GM23338 (cell line): Measurements from ENCODE around the gene PLEK. TPM values are rescaled to one million over a fixed set of nuclear protein-coding genes. Genes with fewer than 3 reads are reported as not detected.
A peak's percentile ranks its signal among the peaks of the same experiment; 100 is the strongest.

ENCODE experiments used
- ATAC-seq: fragments of 200-7000 bp; cut with Tn5 transposase; 3 replicates; pipeline ENCODE4 v1.9.1; 2020
- DNase-seq: peaks from one replicate; pipeline ENCODE4 v3.0.0-alpha.2; 2015; ENCODE audit warnings: low spot score
- H2AFZ ChIP-seq: fragments of 200-600 bp; sonication (generic); 2 replicates; pipeline ENCODE4 v1.8.0; 2016; ENCODE audit warnings: antibody characterized with exemption, mild to moderate bottlenecking, moderate library complexity
- H3F3A ChIP-seq: fragments of 200-600 bp; sonication (generic); replicated peaks from 2 replicates; pipeline ENCODE4 v1.8.0; 2017; ENCODE audit warnings: antibody characterized with exemption, mixed run types, low read depth
- H3K27ac ChIP-seq: fragments of 200-600 bp; sonication (generic); 2 replicates; pipeline ENCODE4 v1.6.1; 2016; ENCODE audit warnings: low read depth
- H3K27me3 ChIP-seq: fragments of 200-600 bp; sonication (generic); 2 replicates; pipeline ENCODE4 v1.8.0; 2016; ENCODE audit warnings: mild to moderate bottlenecking, mixed run types, moderate library complexity; ENCODE audit not compliant: insufficient read depth
- H3K36me3 ChIP-seq: fragments of 200-600 bp; sonication (generic); 2 replicates; pipeline ENCODE4 v1.8.0; 2016; ENCODE audit warnings: mild to moderate bottlenecking; ENCODE audit not compliant: insufficient read depth
- H3K4me1 ChIP-seq: fragments of 200-600 bp; sonication (generic); 2 replicates; pipeline ENCODE4 v1.8.0; 2016; ENCODE audit warnings: mild to moderate bottlenecking, moderate library complexity; ENCODE audit not compliant: insufficient read depth
- H3K4me2 ChIP-seq: fragments of 200-600 bp; sonication (generic); 2 replicates; pipeline ENCODE4 v1.7.1; 2017; ENCODE audit warnings: mixed run types
- H3K4me3 ChIP-seq: fragments of 200-600 bp; sonication (generic); 2 replicates; pipeline ENCODE4 v1.6.1; 2016; ENCODE audit warnings: mixed run types
- H3K79me2 ChIP-seq: fragments of 200-600 bp; sonication (generic); replicated peaks from 2 replicates; pipeline ENCODE4 v1.8.0; 2017; ENCODE audit warnings: mild to moderate bottlenecking; ENCODE audit not compliant: insufficient read depth
- H3K9me2 ChIP-seq: fragments of 200-600 bp; sonication (generic); 2 replicates; pipeline ENCODE4 v1.8.0; 2017; ENCODE audit not compliant: insufficient read depth
- H4K20me1 ChIP-seq: fragments of 200-600 bp; sonication (generic); replicated peaks from 2 replicates; pipeline ENCODE4 v1.8.0; 2017; ENCODE audit warnings: mild to moderate bottlenecking; ENCODE audit not compliant: insufficient read depth
- H3K27ac Mint-ChIP-seq: 2 replicates; pipeline ENCODE4 v1.8.0; 2020; ENCODE audit warnings: inconsistent platforms, mild to moderate bottlenecking, moderate library complexity, mixed read lengths
- H3K27me3 Mint-ChIP-seq: 3 replicates; pipeline ENCODE4 v1.8.0; 2022; ENCODE audit warnings: low read depth, mild to moderate bottlenecking, moderate library complexity, mixed read lengths, inconsistent platforms; ENCODE audit not compliant: insufficient read depth, poor library complexity
- H3K36me3 Mint-ChIP-seq: 3 replicates; pipeline ENCODE4 v1.8.0; 2021; ENCODE audit warnings: low read depth, mild to moderate bottlenecking, inconsistent platforms, moderate library complexity, mixed read lengths
- H3K4me1 Mint-ChIP-seq: 3 replicates; pipeline ENCODE4 v1.8.0; 2020; ENCODE audit warnings: mild to moderate bottlenecking, inconsistent platforms, mixed read lengths
- H3K4me3 Mint-ChIP-seq: 3 replicates; pipeline ENCODE4 v1.8.0; 2021; ENCODE audit warnings: moderate library complexity, mild to moderate bottlenecking, inconsistent platforms, mixed read lengths
- H3K9me3 Mint-ChIP-seq: 3 replicates; pipeline ENCODE4 v1.8.0; 2020; ENCODE audit warnings: moderate library complexity, mild to moderate bottlenecking, inconsistent platforms, mixed read lengths
- CREB1 ChIP-seq: fragments of 250-450 bp; sonication (Bioruptor Pico); IDR thresholded peaks from 2 replicates; pipeline ENCODE4 v1.5.0; 2020; ENCODE audit warnings: low read depth, mild to moderate bottlenecking, moderate library complexity
- EZH2 ChIP-seq: fragments of 200-600 bp; sonication (generic); IDR thresholded peaks from one replicate; pipeline ENCODE4 v1.8.0; 2017; ENCODE audit warnings: antibody characterized with exemption, mild to moderate bottlenecking, low read depth; ENCODE audit not compliant: unreplicated experiment
- EZH2phosphoT487 ChIP-seq: fragments of 200-600 bp; sonication (generic); IDR thresholded peaks from one replicate; pipeline ENCODE4 v1.8.1; 2018; ENCODE audit warnings: antibody characterized with exemption; ENCODE audit not compliant: unreplicated experiment
- JUNB ChIP-seq: IDR thresholded peaks from one replicate; pipeline ENCODE4 v1.6.1; 2016; ENCODE audit warnings: antibody characterized with exemption; ENCODE audit not compliant: unreplicated experiment
- NANOG ChIP-seq: IDR thresholded peaks from 2 replicates; pipeline ENCODE4 v1.6.1; 2016; ENCODE audit warnings: antibody characterized with exemption, borderline replicate concordance
- POLR2AphosphoS5 ChIP-seq: IDR thresholded peaks from 2 replicates; pipeline ENCODE4 v1.6.1; 2016; ENCODE audit warnings: antibody characterized with exemption, low read depth
- STAT1 ChIP-seq: IDR thresholded peaks from one replicate; pipeline ENCODE4 v1.6.1; 2016; ENCODE audit warnings: antibody characterized with exemption; ENCODE audit not compliant: unreplicated experiment
- ZNF114 ChIP-seq: fragments of 250-450 bp; sonication (Bioruptor Pico); IDR thresholded peaks from 2 replicates; pipeline ENCODE4 v1.5.0; 2020; ENCODE audit warnings: mild to moderate bottlenecking, moderate library complexity
- ZNF331 ChIP-seq: fragments of 250-450 bp; sonication (Bioruptor Pico); IDR thresholded peaks from 2 replicates; pipeline ENCODE4 v1.5.0; 2020; ENCODE audit warnings: low read depth, mild to moderate bottlenecking, moderate library complexity
- polyA plus RNA-seq: library from polyadenylated mRNA; unstranded; fragments of >200 nt; fragmentation: Nextera tagmentation; extraction: Ambion mirVana; gene quantifications from 2 replicates; pipeline ENCODE4 v1.2.1, GENCODE V29; 2016
- total RNA-seq: library from RNA; depleted of rRNA; stranded (reverse); fragments of >200 nt; shearing (Covaris generic); gene quantifications from 2 replicates; pipeline ENCODE4 v1.2.3, GENCODE V29; 2014

PLEK gene
- total and polyA plus RNA-seq, 2 experiments from 2014 or later = 0.06 TPM; not detected in 1

DNA sequence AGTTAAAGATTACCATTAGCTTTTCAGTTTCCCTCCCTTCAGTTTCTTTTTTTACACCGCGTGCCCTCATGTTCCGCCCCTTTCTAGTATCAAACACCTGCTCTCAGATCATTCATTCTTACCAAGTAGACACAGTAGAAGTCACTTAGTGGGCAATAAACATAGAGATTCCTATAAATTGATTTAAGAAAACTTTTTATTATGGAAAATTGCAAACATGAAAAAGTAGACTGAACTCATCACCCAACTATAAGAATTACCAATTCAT, 24.1 kb upstream of the PLEK start:
- Histone ChIP-seq H3K4me1 (peaks cover 4% of the 10 kb centered on the region; the same call in 1 of the 2 replicates), H3F3A (no peaks in the 10 kb centered on the region), H4K20me1 (no peaks in the 10 kb centered on the region), H3K36me3 (no peaks in the 10 kb centered on the region), H3K9me2 (0 out of 2 replicates have a peak, but pooled peaks cover 7% of the 10 kb centered on the region), H3K27me3 (no peaks in the 10 kb centered on the region), H3K27ac (no peak overlapping the region), H2AFZ (no peak overlapping the region), H3K4me2 (no peak overlapping the region), H3K79me2 (no peaks in the 10 kb centered on the region), H3K4me3 (no peak overlapping the region)
- Mint-ChIP-seq H3K27me3 (no peaks in the 10 kb centered on the region), H3K36me3 (no peaks in the 10 kb centered on the region), H3K27ac (no peak overlapping the region), H3K9me3 (no peaks in the 10 kb centered on the region), H3K4me1 (peaks cover 19% of the 10 kb centered on the region; the same call in 2 of the 3 replicates), H3K4me3 (no peak overlapping the region)
- no peak for TF ChIP-seq JUNB
- no peak for TF ChIP-seq ZNF331 (CRISPR knock-in tag)
- TF ChIP-seq CREB1 = no peak
- TF ChIP-seq STAT1 = no peak
- no peak for TF ChIP-seq EZH2phosphoT487
- ATAC-seq (no peak), DNase-seq (no peak)

DNA sequence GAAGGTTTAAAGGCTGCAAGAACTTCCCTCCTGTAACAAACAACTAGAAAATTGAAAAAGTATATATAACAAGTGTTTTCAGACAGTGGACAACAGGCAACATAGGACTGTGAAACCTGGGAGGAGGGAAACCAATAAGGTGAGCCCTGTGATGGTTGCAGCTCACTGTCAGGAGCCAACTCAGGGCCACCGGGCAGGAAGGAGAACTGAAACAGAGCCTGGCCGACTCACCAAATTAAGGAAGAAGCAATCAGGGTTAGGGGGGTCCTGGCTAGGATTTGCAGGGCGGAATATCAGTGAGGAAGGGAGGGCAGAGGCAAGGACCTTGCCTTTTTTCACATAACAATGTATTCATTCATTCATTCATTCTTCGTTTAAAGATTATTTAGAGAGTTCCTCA, 23.5 kb upstream of the PLEK start:
- no peak overlapping the region; the same call in 1 of the 2 replicates for H2AFZ ChIP-seq
- Mint-ChIP-seq H3K4me3 (no peak overlapping the region), H3K27ac (no peak overlapping the region), H3K9me3 (no peaks in the 10 kb centered on the region), H3K36me3 (no peaks in the 10 kb centered on the region), H3K27me3 (no peaks in the 10 kb centered on the region), H3K4me1 (peaks cover 15% of the 10 kb centered on the region; the same call in 2 of the 3 replicates)
- H3F3A ChIP-seq = no peaks in the 10 kb centered on the region
- no peaks in the 10 kb centered on the region for H3K36me3 ChIP-seq
- ATAC-seq = no peak
- H3K27ac ChIP-seq = no peak overlapping the region
- no peaks in the 10 kb centered on the region for H3K79me2 ChIP-seq
- no peak for TF ChIP-seq ZNF331 (CRISPR knock-in tag)
- no peak for TF ChIP-seq POLR2AphosphoS5
- TF ChIP-seq STAT1 = no peak
- no peak for TF ChIP-seq JUNB
- TF ChIP-seq EZH2 = no peak
- TF ChIP-seq ZNF114 (CRISPR knock-in tag) = no peak
- no peak for DNase-seq
- 0 out of 2 replicates have a peak, but pooled peaks cover 7% of the 10 kb centered on the region for H3K9me2 ChIP-seq
- H3K4me1 ChIP-seq = peaks cover 4% of the 10 kb centered on the region; the same call in 1 of the 2 replicates
- H3K4me2 ChIP-seq = no peak overlapping the region
- H3K4me3 ChIP-seq = no peak overlapping the region
- no peaks in the 10 kb centered on the region for H4K20me1 ChIP-seq
- no peaks in the 10 kb centered on the region for H3K27me3 ChIP-seq

DNA sequence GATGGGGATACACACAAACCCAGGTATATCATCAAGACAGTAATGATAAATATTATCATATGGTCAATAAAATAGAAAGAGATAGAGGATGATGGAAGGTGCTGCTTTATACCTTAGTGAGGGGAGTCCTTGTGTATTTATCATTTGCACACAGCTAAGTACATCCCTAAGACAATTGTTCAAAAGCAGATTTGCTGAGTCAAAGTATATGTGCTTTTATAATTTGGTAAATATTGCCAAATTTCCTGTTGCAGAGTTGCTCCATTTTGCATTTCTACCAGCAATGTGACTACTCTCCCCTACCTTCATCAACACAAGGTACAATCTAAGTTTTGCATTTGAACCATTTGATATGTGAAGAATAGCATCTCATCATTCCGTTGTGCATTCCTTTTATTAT, 22.6 kb upstream of the PLEK start:
- Histone ChIP-seq H3F3A (no peaks in the 10 kb centered on the region), H3K79me2 (no peaks in the 10 kb centered on the region), H2AFZ (peak overlapping the region; percentile 19; the same call in 1 of the 2 replicates), H4K20me1 (no peaks in the 10 kb centered on the region; the same call in 1 of the 2 replicates), H3K4me3 (no peak overlapping the region), H3K27ac (no peak overlapping the region), H3K27me3 (no peaks in the 10 kb centered on the region), H3K4me1 (no peaks in the 10 kb centered on the region), H3K9me2 (0 out of 2 replicates have a peak, but pooled peaks cover 7% of the 10 kb centered on the region), H3K36me3 (no peaks in the 10 kb centered on the region), H3K4me2 (no peak overlapping the region)
- Mint-ChIP-seq H3K9me3 (no peaks in the 10 kb centered on the region), H3K4me3 (no peak overlapping the region), H3K4me1 (peaks cover 11% of the 10 kb centered on the region; the same call in 2 of the 3 replicates), H3K27me3 (no peaks in the 10 kb centered on the region), H3K36me3 (no peaks in the 10 kb centered on the region), H3K27ac (no peak overlapping the region)
- no peak for ATAC-seq
- no peak for DNase-seq
- no peak for TF ChIP-seq NANOG
